ENCODE results near the gene GABARAP.

GABARAP gene

GRCh38 chr17:7196651-7197401 is 45.4 kb downstream of the GABARAP start:
- TF ChIP-seq, protein P1, sequence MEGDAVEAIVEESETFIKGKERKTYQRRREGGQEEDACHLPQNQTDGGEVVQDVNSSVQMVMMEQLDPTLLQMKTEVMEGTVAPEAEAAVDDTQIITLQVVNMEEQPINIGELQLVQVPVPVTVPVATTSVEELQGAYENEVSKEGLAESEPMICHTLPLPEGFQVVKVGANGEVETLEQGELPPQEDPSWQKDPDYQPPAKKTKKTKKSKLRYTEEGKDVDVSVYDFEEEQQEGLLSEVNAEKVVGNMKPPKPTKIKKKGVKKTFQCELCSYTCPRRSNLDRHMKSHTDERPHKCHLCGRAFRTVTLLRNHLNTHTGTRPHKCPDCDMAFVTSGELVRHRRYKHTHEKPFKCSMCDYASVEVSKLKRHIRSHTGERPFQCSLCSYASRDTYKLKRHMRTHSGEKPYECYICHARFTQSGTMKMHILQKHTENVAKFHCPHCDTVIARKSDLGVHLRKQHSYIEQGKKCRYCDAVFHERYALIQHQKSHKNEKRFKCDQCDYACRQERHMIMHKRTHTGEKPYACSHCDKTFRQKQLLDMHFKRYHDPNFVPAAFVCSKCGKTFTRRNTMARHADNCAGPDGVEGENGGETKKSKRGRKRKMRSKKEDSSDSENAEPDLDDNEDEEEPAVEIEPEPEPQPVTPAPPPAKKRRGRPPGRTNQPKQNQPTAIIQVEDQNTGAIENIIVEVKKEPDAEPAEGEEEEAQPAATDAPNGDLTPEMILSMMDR (IDR thresholded peaks at IDR 0.05; ENCODE audit: extremely low read depth, missing control alignments): no peak
- DNase-seq (ENCODE audit: low spot score): no peak

DNA sequence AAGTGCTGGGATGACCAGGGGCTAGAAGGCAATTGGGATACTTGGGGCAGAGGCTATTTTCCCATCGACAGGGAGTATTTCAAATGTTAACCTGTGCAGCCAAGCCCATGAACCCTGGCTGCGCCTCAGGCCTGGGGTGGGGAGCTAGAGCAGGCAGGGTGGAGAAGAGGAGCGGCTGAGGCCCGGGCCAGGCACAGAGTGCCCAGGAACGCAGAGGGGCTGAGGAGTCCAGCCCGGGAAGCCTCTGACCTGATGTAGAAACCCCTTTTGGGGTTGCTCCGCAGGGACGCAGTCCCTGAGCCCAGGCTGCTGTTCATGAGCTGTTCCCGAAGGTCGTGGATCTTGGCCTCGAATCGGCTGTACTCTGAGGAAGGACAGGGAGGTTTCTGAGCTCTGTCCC is 46.3 kb downstream of the GABARAP start:
- DNase-seq (ENCODE audit: low spot score): no peak
- TF ChIP-seq, protein P1 (IDR thresholded peaks at IDR 0.05; ENCODE audit: extremely low read depth, missing control alignments): no peak

DNA sequence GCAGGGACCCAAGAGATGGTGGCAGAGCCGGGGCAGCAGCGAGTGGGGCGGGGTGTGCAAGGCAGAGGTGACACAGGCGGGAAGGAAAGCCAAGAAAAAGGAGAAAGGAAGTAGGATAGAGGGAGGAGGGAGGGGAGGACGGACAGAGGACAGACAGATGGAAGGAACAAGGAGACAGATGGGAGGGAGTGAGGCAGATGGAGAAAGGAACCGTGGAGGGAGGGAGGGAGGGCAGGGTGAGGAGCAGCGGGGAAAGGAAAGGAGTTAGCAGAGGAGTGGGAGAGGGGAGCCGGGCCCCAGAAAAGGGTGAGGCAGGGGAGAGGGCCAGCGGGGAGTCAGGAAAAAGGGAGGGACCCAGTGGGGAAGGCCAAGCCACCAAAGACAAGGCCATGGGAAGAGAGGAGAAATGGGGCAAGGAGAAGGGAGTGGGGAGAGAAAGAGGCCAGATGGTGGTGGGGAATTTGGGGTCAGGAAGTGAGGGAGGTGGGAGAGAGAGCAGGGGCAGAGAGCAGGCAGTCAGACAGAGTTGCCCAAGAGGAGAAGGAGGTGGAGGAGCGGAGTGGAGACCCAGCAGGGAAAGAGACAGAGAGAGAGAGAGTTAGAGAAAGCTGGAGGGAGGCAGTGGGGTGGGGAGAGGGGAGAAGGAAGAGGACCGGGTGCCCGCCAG is 49.8 kb downstream of the GABARAP start:
- TF ChIP-seq, protein P1 (IDR thresholded peaks at IDR 0.05; ENCODE audit: extremely low read depth, missing control alignments): no peak
- DNase-seq (ENCODE audit: low spot score): no peak

GRCh38 chr17:7191571-7192270 is 50.5 kb downstream of the GABARAP start:
- no peak for DNase-seq (ENCODE audit: low spot score)
- TF ChIP-seq, protein P1 (IDR thresholded peaks at IDR 0.05; ENCODE audit: extremely low read depth, missing control alignments): no peak

- DNase-seq (ENCODE audit: low spot score): no peak
- TF ChIP-seq, protein P1 (IDR thresholded peaks at IDR 0.05; ENCODE audit: extremely low read depth, missing control alignments): no peak
Measured at GRCh38 chr17:7191069-7191468, 51.2 kb downstream of the GABARAP start.

- no peak for DNase-seq (ENCODE audit: low spot score)
- TF ChIP-seq, protein P1 (IDR thresholded peaks at IDR 0.05; ENCODE audit: extremely low read depth, missing control alignments): no peak
Measured at GRCh38 chr17:7190276-7190917, 51.9 kb downstream of the GABARAP start.

All from GM20000 (cell line).